Retinal pigment epithelial cell (primary cell): ENCODE measurements around the gene CEACAM20.
"Not testable (repeated sequence)": the region's sequence is repeated elsewhere in the genome, so short reads cannot be mapped to it uniquely, and the experiment has no call there.

Source experiments
- DNase-seq: peaks from one replicate; pipeline ENCODE4 v3.0.0-alpha.2; 2010; ENCODE audit warnings: low read depth
- H3K4me3 ChIP-seq: 2 replicates; pipeline ENCODE4 v1.5.1; 2011; ENCODE audit warnings: mild to moderate bottlenecking, low read length, control low read depth, moderate library complexity
- TF ChIP-seq, protein P1 (sequence below): conservative IDR thresholded peaks from 2 replicates; pipeline ENCODE4 v1.5.1; 2011; ENCODE audit warnings: low read depth, low read length, control low read depth, inconsistent platforms

CEACAM20 gene

DNA sequence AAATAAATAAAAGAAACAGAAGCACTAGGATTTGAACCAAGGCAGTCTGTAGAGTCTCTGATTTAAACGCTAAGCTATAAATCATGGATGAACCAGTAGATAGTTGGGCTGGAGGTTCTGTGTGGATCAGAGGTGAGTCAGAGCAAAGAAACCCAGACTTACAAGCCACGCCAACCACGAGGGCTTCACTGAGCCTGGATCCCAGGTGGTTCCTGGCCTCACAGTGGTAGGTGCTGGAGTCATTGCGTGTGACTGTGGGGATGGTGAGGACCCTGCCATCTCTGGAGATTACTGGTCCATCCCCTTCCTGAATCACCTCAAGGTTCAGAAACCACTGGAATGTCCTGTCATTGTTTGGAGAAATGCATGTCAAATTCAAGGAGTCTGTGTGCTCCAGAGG, 19.3 kb upstream of the CEACAM20 start:
- TF ChIP-seq, protein P1, sequence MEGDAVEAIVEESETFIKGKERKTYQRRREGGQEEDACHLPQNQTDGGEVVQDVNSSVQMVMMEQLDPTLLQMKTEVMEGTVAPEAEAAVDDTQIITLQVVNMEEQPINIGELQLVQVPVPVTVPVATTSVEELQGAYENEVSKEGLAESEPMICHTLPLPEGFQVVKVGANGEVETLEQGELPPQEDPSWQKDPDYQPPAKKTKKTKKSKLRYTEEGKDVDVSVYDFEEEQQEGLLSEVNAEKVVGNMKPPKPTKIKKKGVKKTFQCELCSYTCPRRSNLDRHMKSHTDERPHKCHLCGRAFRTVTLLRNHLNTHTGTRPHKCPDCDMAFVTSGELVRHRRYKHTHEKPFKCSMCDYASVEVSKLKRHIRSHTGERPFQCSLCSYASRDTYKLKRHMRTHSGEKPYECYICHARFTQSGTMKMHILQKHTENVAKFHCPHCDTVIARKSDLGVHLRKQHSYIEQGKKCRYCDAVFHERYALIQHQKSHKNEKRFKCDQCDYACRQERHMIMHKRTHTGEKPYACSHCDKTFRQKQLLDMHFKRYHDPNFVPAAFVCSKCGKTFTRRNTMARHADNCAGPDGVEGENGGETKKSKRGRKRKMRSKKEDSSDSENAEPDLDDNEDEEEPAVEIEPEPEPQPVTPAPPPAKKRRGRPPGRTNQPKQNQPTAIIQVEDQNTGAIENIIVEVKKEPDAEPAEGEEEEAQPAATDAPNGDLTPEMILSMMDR = no peak
- H3K4me3 ChIP-seq = no peak overlapping the region
- DNase-seq = no peak

DNA sequence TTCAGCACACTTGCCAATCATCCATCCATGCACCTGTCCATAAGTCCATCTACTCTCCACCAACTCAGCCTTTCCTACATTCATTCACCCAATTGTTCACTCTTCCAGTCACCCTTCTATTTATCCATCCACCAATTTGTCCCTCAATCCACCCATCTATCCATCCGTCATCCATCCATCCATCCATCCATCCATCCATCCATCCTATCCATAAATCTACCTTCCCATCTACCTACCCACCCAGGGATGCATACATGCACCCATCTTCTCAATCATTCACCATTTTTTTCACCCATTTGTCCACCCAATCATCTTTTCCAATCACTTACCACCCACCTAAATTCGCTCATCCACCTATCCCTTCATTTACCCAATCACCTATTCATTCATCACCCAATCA, 14.6 kb upstream of the CEACAM20 start:
- TF ChIP-seq, protein P1 = no peak
- no peak for DNase-seq
- H3K4me3 ChIP-seq = no peak overlapping the region

DNA sequence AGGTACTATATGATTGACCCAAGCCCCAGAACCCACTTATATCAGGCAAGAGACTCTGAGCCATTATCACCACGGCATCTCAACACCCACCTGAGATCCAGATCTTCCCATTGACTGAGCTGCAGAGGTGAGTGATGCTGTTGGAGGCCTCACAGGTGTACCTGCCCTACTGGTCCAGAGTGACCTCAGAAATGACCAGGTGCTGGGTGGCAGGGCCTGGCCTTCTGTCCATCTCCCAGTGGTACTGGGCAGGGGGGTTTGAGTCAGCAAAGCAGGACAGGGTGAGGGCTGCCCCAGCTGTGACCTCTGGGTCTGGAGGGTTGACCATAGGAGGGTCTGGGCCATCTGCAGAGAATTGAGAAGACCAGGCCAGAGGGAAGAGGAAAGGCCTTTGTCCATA, 13.2 kb upstream of the CEACAM20 start:
- no peak overlapping the region for H3K4me3 ChIP-seq

DNA sequence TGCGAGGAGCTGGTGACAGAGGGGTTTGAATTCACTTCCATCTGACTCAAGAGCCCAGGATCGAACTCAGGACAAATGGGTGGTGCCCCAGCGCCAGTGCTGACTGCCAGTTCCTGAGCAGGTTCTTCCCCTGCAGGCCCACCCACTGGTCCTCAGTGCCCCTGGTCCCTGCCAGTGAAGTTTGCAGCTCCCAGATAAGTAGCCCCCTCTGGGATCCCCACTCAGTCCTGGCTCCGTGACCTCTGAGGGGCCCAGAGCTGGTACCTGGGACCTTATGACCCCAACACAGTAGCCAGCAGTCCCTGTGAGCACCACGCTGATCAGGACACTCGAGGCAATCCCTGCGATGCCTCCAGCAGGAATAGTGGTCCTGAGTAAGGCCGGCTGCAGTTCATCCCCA, 11.3 kb upstream of the CEACAM20 start:
- H3K4me3 ChIP-seq = no peak overlapping the region
- DNase-seq = no peak
- TF ChIP-seq, protein P1 = no peak

More for the DNA sequence above, 13.2 kb upstream of the CEACAM20 start:
- TF ChIP-seq, protein P1 = no peak
- no peak for DNase-seq

DNA sequence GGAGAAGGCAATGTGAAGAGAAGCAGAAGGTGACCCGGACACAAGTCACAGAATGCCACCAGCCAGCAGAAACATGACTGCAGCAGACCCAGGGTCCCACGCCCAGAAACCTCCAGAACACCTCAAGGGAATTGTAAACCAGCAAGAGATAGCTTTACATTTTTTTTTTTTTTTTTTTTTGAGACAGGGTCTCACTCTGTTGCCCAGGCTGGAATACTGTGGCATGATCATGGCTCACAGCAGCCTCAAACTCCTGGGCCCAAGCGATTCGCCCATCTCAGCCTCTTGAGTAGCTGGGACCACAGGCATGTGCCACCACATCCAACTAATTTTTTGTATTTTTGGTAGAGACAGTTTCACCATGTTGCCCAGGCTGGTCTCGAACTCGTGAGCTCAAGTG, 10.5 kb upstream of the CEACAM20 start:
- no peak for DNase-seq
- no peak overlapping the region for H3K4me3 ChIP-seq
- TF ChIP-seq, protein P1 = no peak

DNA sequence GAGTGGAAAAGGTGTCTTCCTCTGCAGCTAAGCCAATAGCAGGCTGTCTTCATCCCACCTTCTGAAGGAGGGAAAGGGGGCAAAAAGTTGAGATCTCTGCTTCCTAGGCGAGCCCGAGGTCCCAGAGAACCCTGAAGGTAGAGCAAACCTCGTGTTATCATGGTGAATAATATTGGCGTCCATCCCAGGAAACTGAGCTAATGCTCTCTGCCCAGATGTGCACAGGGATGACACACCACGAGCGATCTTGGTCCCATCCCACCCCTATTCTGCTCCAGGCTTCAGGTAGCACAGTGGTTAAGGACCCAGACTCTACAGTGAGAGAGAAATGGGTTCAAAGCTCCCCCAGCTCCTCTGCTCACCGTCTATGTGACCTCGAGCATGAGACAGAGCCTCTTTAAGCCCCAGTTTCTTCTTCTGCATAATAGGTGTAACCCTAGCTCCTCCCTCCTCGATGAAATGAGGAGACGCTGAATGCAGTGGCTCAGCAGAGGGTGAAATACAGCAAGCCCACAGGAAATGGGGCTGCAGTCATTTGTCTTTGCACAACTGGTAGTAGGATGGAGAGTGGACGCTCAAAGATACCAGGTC, 9.9 kb upstream of the CEACAM20 start:
- H3K4me3 ChIP-seq = no peak overlapping the region
- DNase-seq = no peak
- TF ChIP-seq, protein P1 = no peak

DNA sequence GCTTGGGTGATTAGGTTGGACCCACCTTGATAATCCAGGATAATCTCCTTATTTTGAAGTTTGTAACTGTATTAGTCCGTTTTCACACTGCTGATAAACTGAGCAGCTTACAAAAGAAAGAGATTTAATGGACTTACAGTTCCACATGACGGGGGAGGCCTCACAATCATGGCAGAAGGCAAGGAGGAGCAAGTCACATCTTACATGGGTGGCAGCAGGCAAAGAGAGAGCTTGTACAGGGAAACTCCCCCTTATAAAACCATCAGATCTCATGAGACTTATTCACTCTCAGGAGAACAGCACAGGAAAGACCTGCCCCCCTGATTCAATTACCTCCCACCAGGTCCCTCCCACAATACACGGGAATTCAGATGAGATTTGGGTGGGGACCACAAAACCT, 5.9 kb upstream of the CEACAM20 start:
- not testable (repeated sequence) for H3K4me3 ChIP-seq, DNase-seq

DNA sequence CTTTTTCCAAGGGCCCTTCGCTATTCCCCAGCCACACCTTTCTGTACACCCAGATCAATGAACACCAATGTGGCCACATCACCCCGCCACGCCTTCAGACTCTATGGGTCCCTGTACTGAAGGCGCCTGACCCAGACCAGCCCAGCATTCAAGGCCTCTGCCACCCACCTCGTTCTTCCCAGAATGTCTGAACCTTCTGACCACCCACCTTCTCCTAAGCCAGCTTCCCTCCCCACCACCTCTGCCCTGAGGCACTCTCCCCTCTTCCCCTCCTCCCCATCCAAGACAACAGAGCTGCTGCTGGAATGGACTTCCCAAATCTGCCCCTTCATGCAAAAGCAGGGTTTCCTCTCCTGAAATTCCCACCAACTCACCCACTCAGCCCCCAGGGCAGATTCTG, 3.3 kb upstream of the CEACAM20 start:
- TF ChIP-seq, protein P1 = no peak
- no peak overlapping the region for H3K4me3 ChIP-seq

More for the DNA sequence above, 3.3 kb upstream of the CEACAM20 start:
- DNase-seq = no peak
